GM13976 (cell line): Measurements from ENCODE around the gene MYO1H.
A peak's percentile ranks its signal among the peaks of the same experiment; 100 is the strongest.

Source experiments
- DNase-seq: peaks from one replicate; pipeline ENCODE4 v3.0.0; 2012; ENCODE audit warnings: low spot score
- in situ Hi-C: fragments of 300-500 bp; cut with MboI; formaldehyde crosslinking; loops from one replicate; pipeline ENCODE4 v1.12.0; 2022; ENCODE audit warnings: low sequenced_read_pairs, mixed read lengths, inconsistent platforms; ENCODE audit not compliant: unreplicated experiment
- TF ChIP-seq, protein P1 (sequence below): IDR thresholded peaks from 2 replicates; pipeline ENCODE4 v1.5.1; 2012; ENCODE audit warnings: borderline replicate concordance, mild to moderate bottlenecking; ENCODE audit not compliant: insufficient read depth; ENCODE audit errors: extremely low read depth, missing control alignments, control extremely low read depth

The MYO1H gene

DNA sequence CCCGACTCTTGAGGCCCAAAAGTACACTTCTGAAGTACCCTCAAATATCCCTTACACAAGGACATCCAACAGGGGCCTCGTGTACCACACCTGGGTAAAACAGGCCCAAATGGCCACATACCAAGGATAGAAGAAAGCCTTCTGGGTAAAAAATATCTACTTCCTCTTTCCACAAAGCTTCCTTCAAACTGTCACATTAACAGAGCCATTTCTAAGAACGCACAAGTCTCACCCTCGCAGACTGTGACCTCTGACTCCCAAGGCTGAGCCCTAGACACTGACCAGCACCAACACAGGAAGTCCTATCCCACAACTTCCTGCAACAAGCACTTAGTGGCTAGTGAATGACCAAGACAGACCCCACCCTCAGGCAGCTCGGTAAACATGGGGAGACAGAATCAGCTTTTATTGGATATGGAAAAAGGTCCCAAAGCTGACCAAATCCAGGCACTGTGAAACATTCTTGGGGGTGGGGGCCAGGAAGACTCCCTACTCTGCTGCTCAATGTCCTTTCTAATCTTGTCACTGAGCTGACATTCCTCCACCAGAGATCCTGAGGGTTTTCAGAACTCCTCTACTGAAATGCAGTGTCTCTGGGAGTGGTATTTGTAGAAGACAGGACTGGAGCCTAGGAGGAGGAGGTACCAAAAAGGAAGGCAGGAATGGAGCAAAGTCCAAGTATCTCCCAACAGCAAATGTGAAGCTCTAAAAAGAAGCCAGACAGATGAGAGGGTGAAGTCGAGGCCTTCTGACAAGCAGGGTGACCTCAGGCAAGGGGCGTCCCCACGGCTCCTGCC lies 113.5 kb downstream of the MYO1H start:
- TF ChIP-seq, protein P1, sequence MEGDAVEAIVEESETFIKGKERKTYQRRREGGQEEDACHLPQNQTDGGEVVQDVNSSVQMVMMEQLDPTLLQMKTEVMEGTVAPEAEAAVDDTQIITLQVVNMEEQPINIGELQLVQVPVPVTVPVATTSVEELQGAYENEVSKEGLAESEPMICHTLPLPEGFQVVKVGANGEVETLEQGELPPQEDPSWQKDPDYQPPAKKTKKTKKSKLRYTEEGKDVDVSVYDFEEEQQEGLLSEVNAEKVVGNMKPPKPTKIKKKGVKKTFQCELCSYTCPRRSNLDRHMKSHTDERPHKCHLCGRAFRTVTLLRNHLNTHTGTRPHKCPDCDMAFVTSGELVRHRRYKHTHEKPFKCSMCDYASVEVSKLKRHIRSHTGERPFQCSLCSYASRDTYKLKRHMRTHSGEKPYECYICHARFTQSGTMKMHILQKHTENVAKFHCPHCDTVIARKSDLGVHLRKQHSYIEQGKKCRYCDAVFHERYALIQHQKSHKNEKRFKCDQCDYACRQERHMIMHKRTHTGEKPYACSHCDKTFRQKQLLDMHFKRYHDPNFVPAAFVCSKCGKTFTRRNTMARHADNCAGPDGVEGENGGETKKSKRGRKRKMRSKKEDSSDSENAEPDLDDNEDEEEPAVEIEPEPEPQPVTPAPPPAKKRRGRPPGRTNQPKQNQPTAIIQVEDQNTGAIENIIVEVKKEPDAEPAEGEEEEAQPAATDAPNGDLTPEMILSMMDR: no peak
- in situ Hi-C loops: no loop called here
- peak; percentile 50 for DNase-seq

DNA sequence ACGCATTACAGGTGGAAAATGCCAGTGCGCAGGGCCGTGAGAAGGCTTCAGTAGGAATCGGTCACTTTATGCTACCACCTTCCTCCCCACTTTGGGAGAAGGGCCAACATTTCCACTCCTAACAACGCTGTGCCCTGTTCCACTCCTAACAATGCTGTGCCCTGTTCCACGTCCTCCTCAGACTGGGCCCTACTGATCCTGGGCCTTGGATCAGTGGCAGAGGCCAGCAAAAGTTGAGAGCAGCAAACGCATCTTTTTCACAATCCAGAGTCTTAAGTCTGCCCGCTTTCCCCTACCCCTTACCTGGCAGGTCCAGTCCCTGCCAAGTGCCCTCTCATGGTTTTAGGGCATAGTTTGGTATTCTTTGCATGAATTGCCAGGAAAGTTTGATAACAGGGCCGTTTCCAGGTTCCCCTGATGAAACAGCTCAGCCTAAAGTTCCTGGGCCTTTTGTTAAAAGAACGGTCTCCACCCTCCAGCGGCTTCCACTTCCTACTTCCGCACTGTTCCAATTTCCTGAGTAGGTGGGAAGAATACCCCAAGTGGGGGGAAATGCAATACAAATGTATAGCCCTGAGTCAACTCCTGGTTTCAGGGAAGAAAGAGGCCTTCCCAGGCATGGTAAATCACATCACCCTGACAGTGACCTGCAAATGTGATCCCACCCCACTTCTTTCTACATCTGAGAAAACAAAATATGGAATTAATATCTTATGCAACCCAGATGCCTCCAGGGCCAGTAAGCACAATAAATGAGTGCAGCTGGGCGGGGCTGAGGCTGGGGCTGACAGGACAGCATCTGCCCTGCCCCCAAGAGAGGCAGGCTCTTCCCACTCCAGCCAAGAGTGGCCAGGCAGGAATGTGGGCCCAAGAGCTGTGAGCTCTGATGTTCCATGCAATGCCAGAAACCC lies 114.4 kb downstream of the MYO1H start:
- TF ChIP-seq, protein P1: no peak
- DNase-seq: no peak
- in situ Hi-C loops: no loop called here

DNA sequence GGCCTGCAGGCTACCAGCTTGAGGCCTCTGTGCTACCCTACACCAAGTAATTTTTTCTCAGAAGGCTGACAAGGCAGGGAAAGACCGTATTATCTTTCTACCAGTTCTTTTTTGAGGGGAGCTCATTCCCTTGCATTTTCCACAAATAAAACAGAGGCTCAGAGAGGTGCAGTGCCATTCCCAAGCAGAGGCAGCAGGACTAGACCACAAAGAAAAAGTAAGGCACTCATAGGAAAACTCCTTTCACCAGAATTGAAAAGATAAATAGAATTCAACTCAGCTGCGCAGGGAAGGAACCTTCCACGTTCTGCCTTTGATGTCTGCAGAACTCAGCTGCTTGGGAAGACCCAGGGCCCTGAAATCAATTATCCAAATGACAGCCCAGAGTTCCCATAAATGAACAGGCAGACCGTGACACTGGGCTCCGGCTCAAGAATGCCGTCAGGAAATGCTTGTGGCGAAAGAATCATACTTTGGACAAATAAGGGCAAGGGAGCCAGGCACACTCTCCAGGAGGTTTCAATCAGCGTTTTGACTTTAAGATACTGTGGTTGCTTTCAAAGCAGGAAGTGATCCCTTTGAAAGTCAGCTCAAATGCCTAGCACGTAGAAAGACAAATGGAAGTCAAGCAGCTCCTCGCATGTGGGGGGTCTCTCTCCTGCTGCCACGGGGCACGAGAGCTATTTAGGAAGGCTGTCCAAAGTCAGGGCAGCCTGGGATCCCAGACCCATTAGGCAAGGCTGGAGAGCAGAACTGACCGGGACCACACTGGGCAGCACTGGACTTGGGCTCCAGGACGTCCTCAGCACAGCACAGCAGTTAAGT lies 115.4 kb downstream of the MYO1H start:
- DNase-seq: no peak
- in situ Hi-C loops: no loop called here

DNA sequence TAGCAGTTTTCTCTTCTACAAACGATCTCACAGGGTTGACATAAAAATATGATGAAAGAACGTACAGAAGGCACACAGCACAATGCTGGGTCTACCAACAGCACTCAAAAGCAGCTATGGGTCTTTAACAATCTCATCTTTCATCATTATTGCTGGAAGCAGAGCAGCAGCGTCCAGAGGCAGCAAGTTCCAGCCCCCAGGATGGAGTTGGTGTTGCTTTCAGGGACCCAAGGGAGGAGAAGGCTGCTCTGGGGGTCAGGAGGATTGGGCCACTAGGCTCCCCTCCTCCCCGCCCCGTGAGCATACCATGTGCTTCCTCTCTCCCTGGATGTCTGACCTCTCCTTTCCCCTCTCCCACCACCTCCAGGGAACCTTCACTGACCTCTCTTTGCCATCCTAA lies 116.1 kb downstream of the MYO1H start:
- TF ChIP-seq, protein P1: no peak
- in situ Hi-C loops: no loop called here
- no peak for DNase-seq

More for the DNA sequence above, 115.4 kb downstream of the MYO1H start:
- TF ChIP-seq, protein P1: no peak

DNA sequence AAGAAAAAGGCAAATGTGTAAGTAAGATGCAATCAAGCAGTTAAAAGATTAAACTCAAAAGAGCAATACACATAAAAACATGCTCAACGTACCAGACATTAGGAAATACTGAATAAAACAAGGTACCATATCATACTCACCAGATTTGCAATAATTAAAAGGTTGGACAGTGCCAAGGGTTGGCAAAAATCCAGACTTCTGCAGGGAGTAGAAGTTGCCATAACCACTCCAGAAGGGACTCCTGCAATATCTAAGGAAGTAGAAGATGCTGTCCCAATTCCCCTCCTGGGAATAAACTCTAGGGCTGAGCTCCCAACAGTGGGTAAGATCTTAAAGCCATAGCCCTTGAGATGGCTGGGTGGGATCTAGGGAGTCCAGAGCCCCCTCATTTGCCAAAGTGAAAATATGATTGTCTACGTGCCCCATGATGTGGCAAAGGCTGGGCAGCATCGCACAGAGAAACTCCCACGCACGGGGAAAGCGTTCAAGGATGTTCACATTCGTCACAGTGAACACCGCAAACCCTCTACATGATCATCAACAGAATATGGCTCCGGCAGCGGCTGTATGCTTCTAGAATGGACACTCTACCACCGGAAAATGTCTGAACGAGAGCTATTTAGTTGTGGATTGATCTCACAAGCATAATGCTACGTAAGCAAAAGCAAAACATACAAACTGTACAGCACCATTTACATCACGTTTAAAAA lies 117.1 kb downstream of the MYO1H start:
- in situ Hi-C loops: no loop called here
- TF ChIP-seq, protein P1: no peak
- DNase-seq: no peak
